ENCODE results near the gene ARF3.
A peak's percentile ranks its signal among the peaks of the same experiment; 100 is the strongest.

Gene ARF3

DNA sequence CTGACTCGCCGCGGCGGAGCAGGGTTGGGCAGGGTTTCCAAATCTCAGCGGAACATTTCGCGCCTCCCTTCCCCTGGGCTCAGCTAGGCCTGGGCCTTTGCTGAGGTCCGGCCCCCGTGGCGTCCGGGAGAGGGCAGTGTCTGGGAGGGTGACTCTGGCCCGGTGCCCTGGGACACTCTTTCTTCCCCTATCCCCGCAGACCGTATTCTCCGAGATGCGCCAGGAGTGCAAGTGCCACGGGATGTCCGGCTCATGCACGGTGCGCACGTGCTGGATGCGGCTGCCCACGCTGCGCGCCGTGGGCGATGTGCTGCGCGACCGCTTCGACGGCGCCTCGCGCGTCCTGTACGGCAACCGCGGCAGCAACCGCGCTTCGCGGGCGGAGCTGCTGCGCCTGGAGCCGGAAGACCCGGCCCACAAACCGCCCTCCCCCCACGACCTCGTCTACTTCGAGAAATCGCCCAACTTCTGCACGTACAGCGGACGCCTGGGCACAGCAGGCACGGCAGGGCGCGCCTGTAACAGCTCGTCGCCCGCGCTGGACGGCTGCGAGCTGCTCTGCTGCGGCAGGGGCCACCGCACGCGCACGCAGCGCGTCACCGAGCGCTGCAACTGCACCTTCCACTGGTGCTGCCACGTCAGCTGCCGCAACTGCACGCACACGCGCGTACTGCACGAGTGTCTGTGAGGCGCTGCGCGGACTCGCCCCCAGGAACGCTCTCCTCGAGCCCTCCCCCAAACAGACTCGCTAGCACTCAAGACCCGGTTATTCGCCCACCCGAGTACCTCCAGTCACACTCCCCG lies 23.9 kb upstream of the ARF3 start:
- DNase-seq: no peak

DNA sequence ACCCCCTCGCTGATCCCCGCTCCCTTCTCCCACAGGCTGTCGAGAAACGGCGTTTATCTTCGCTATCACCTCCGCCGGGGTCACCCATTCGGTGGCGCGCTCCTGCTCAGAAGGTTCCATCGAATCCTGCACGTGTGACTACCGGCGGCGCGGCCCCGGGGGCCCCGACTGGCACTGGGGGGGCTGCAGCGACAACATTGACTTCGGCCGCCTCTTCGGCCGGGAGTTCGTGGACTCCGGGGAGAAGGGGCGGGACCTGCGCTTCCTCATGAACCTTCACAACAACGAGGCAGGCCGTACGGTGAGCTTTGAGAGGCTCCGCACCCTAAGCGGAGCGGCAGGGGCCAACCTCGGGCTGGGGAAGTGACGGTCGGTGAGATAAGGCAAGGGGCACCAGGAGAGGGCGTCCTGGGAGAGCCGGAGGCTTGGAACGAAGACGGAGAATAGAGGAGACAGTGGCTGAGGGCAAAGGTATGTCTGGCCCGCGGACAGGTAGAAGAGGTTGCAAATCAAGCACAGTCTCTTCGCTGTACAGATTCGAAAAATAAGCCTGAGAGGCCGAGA lies 23.2 kb upstream of the ARF3 start:
- no peak for DNase-seq

- DNase-seq: no peak
Observed at GRCh38 chr12:48979602-48980388, 22.5 kb upstream of the ARF3 start.

DNA sequence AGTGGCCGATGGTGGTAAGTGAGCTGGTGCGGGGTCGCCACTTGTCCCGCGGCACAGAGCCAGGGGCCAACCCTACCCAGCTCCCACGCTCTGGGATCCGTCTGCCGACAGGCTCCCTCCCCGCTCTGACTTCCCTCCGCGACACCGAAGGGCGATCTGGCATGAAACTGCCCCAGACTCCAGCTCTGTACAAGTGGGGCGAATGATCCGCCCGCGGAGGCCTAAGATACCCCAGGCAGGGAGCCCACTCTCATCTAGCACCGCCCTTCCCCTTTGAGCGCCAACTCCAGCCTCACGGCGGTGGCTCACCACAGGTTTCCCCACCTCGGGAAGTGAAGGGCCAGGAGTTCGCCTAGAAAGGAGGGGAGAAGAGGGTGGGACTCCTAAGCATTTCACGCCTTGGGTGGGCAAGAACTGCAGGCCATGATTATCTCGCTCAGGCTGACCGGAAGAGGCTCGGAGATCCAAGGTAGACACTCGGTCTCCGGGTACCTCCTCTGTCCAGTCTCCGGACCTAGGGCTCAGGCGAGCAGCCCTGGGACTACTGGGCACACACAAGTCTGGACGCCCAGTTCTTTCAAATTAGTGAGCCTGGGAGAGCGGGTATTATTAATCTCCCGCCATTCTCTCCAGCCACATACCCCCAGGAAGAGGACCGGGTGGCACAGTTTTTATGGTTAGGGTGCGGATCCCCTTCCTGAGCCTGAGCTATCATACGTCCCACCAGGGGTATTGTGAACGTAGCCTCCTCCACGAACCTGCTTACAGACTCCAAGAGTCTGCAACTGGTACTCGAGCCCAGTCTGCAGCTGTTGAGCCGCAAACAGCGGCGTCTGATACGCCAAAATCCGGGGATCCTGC lies 21.7 kb upstream of the ARF3 start:
- DNase-seq: no peak

DNA sequence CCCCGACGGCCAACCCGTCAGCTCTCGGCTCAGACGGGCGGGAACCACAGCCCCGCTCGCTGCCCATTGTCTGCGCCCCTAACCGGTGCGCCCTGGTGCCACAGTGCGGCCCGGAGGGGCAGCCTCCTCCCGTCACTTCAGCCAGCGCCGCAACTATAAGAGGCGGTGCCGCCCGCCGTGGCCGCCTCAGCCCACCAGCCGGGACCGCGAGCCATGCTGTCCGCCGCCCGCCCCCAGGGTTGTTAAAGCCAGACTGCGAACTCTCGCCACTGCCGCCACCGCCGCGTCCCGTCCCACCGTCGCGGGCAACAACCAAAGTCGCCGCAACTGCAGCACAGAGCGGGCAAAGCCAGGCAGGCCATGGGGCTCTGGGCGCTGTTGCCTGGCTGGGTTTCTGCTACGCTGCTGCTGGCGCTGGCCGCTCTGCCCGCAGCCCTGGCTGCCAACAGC lies 21.0 kb upstream of the ARF3 start, which contains the start of gene WNT1:
Gene WNT1, plus strand, starts transcription at position 32 of the 450 bp plus-strand sequence. Its CDS starts 329 bp downstream, at position 361.
- no peak for DNase-seq

DNA sequence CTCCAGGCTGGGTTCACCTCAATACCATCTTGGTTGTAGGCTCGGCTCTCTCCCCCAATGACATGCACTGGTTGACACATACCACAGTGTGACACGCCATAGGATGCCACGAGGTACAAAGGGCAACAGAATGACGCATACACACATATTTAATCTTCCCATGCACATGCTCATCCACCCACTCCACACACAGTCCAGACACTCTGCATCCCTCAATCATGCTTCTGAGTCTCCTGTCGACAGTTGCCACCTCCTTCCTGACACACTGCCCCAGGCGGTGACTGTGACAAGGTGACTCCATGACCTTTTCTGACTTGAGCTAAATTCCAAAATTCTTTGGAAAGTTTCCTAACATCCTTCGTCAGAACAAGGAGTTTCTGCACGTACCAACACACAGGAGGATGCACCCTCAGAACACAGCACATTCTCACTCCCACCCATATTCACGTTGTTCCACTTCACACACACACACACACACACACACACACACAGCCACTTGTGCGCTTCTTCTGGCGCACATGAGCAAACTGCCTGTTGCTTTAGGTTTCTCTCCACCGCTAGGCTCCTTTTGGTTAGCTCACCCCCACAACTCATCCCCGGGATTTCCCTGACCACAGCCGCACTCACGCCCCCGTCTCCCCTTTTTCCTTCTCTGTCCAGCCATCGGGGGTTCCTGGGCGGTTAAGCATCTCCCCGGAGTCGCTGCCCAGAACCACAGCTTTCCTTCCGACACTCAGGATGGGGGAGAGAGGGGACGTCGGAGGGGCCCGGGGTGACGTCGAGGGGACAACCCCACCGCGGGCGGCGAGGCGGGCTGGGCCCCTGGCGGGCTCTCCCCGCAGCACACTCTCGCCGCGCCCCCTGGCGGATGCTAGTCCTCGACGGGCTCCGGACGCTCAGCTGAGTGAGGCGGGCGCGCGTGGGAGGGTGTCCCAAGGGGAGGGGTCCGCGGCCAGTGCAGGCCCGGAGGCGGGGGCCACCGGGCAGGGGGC lies 20.3 kb upstream of the ARF3 start:
- DNase-seq: peak; percentile 31

DNA sequence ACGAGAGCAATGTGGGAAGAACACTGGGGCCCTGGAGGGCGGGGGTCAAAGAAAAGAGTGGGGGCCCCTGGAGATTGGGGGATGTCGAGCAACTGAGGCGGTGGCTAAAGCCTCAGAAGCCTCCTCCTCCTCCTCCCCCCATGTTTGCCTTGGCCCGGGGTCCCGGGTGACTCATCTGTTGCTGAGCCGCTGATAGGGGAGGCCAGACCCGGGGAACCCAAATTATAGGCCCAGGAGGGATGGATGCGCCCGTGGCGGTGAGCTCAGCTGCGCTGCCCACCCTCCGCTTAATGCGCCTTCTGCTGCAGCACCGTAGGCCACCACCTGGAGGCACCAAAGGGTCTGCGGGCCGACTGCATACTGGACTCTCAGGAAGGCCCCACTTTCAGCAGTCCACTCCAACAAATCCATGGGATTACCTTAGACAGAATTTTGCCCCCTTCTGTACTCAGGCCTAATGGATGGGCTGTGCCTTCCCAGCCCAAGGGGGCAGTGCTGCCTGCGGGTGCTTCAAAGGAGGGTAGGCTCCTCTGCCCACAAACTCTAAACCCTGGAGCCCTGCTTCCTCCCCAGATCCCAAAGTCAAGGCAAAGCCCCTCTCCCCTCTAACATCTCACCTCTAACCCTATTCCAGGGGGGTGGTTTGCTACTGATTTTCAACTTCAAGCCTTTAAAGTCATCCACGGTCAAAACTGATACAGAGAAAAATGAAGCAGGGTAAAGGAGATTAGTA lies 16.8 kb upstream of the ARF3 start:
- DNase-seq: no peak

DNA sequence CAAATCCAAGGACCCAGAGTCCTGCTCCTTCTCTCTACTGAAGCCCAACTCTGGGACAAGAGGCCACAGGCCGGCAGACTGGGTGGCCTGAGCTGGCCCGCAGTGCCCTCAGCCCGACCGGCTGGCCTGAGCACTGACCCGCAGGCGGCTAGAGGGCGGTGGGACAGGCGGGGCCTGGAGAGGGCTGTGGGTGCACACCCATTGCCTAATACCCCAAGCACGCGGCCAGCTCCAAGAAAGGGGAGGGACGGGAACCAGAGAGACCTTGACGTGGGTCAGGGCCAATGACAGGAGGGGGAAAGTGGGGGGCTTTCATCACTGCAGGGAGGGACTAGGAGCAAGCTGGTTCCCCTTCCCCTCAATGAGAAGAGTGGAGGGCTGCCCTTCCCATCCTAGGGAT lies 16.2 kb upstream of the ARF3 start:
- no peak for DNase-seq

GRCh38 chr12:48972952-48973483 lies 15.7 kb upstream of the ARF3 start:
- no peak for DNase-seq

DNA sequence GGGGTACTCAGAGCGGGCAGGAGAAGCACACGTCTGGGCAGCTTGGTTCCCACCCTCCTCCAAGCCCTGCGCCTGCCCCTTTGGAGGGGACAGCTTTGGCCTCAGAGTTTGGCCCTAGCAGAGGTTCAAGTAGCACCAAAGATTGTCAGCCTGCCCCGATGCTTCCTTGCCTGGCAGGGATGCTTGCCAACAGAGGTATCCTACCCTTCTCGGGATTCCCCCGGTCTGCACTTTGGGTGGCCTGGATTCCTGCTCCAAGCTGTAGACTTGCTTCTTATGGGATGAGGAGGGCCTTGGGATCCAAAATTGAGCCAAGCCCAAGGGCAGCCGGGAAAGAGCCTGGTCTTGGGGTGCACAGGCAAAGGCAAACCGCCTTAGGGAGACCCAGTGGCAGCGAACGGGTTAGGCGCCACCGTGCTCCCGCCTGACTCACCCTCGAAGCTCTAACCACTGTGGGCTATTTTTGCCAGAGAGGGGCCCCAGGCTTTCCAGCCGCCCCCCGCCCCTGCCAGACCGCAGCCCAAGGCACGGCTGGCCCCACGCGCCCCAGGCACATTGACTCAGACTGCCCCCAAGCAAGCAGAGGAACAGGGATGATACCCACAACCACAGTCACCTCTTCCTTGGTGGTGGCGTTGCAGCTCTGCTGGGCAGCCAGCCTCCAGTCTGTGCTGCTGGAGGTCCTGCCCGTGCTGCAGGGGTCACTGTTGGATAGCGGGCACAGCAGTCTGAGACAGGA lies 15.1 kb upstream of the ARF3 start:
- no peak for DNase-seq

DNA sequence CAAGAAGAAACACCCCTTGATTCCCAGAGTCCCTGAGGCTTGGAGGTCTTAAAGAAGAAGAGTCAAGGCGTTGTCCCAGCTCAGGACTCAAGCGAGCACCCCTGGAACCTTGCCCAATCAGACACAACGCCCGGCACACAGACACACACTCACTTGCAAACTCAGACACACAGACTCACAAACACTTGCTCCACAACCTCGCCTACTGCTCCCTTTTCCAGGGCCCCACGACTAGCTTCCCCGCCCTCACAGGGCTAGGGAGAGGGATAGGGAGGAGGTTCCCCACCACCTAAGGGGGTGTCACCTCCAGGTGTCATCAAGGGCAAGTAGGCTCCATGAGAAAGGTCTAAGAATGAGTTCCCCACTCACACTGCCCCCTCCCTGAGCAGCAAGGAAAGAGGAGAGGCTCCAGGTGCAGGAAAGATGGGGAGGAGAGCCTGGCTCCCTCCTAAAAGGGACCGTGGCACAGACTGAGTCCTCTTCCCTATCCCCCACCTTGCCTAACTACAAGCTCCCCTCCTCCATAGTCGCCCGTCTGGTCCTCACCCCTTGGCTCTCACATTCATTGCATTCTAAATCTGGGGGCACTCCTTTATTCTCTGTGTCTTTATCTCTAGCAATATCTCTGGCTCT lies 13.5 kb upstream of the ARF3 start:
- DNase-seq: no peak

DNA sequence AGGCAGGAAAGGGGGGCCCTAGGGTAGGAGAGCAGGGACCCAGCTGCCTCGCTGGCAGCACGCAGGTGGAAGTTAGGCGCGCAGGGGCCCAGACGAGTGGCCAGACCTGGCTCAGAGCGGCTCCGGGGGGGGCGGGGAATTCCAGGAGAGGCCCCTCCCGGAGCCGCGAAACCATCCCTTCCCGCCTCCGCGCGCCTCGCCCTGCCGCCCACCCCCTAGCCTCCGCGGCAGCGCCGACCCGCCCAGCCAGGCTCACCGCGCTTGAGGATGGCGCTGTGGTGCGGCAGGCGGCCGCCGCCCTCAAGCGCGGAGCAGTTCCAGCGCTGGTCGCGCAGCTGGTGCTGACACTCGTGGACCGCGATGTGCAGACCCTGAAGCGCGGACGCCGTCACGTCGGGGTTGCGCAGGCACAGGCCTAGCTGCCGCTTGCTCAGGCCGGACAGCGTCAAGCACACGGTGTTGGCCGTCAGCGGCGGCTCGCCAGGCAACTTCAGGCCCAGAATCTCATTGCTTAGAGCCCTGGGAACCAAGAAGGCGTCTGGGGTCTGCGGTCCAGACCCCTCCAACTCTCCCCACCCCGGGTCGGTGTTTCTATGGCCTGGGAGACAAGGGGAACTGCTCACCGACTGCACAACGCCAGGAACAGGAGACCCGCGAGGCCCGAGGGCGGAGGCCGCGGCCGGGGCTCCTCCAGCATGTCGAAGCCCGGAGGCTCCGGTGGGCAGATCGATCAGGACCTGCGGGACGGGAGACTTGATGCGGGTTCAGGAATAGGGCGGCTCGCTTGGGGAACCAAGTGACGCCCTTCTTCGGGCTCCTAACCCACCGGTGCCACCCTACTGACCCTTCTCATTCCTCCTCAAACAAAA lies 12.8 kb upstream of the ARF3 start:
- DNase-seq: no peak

DNA sequence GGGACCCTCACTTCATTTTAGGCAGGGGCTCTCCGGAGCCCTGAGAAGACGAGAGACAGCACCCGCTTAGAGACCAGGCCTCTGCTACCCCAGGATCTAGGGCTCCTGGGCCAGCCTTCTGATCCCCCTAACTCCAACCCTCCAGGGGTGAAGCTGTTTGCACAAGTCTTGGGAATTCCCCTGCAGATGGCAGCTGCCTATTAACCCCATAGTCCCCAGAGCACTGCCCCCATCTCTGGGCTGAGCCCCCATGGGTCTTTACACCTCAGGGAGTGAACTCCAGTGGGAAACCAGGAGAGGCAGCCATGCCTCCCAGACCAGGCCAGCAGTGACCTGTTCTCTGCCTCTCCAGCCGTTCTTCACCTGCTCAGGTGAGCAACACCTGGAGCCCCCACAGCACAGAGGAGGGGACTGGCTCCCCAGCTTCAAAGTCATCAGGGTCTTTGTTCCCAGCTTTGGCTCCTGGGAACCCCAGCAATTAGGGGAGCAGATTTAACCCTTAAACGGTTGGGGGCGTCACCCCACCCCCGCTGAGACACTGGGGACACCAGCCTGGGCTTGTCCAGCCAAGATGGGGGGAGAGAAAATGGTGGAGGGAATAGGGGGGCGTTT lies 12.0 kb upstream of the ARF3 start:
- no peak for DNase-seq

DNA sequence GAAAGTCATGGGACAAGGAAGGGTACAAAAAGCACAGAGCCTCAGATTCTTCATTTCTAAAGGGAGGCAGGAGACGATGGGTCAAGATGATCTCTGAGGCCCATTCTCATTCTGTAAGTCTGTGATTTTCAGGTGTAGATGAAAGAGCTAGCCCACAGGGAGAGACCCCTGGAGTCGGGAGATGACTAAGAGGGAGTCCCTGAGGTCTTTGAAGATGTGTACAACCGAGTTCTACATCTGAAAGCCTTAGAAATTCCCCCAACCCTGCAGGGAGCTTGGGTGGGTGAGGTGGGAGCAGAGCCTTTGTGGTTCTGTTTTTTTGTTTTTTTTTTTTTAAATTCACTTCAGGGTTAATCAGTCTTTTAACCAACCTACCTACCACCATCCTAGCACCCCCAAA lies 11.2 kb upstream of the ARF3 start:
- DNase-seq: no peak

GRCh38 chr12:48967991-48968390 lies 10.7 kb upstream of the ARF3 start:
- no peak for DNase-seq

DNA sequence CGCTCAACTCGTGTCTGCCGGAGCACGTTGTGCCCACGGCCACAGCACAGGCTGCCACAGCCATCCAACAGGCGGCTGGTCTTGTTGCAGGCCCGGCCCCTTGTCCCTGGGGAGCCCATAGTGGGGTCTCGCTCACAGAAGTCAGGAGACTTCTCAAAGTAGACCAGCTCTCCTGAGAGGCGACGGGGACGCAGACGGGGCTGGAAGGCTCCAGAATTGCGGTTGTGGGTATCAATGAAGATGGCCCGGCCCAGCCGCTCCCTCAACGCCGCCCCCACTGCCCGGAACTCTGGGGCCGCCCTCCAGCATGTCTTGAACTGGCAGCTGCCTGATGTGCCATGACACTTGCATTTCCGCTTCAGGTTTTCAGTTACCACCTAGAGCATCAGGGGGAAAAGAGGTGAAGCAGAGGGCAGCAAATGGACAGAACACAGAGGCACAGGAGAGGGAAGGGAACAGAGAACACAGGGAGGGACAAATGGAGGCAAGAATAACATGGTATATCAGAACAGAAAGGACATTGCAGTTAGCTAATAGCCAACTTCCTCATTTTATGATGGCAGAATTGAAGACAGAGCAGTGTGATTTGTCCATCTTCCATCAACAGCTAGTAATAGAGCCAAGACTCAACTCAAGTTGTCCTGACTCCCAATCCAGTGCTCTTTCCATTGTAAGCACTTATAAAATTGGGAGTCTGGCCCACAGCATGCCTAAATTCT lies 9.0 kb upstream of the ARF3 start:
- DNase-seq: no peak

GRCh38 chr12:48965298-48965838 lies 8.1 kb upstream of the ARF3 start:
- no peak for DNase-seq

All from NCI-H1436 (cell line).